BLaER1 treated with 17β-estradiol and CSF1 and Interleukin-3, amounts not matched to agents 10 nM and 100 nM (cell line): ENCODE measurements around the gene PCDHGA6.
"Not testable (repeated sequence)": the region's sequence is repeated elsewhere in the genome, so short reads cannot be mapped to it uniquely, and the experiment has no call there.

Experiments used
- H3K27ac ChIP-seq, 11 experiments: shearing (Covaris generic); formaldehyde crosslinking; 2 replicates each; pipeline ENCODE4 v1.8.1; 2022
- H3K27me3 ChIP-seq, 11 experiments: shearing (Covaris generic); formaldehyde crosslinking; 2 replicates each; pipeline ENCODE4 v1.8.1; 2022
- H3K36me3 ChIP-seq, 11 experiments: shearing (Covaris generic); formaldehyde crosslinking; 2 replicates each; pipeline ENCODE4 v1.8.1; 2022
- H3K4me1 ChIP-seq, 10 experiments: shearing (Covaris generic); formaldehyde crosslinking; 2 replicates each; pipeline ENCODE4 v1.8.1; 2022
- H3K4me2 ChIP-seq, 11 experiments: shearing (Covaris generic); formaldehyde crosslinking; 2 replicates each; pipeline ENCODE4 v1.8.1; 2022
- H3K4me3 ChIP-seq, 10 experiments: shearing (Covaris generic); formaldehyde crosslinking; 2 replicates each; pipeline ENCODE4 v1.8.1; 2022
- H3K9ac ChIP-seq, 11 experiments: shearing (Covaris generic); formaldehyde crosslinking; 2 replicates each; pipeline ENCODE4 v1.8.1; 2022
- H3K9me3 ChIP-seq, 11 experiments: shearing (Covaris generic); formaldehyde crosslinking; replicated peaks in 1 of 11; 2 replicates each; pipeline ENCODE4 v1.8.1; 2022
- H4K20me1 ChIP-seq, 11 experiments: shearing (Covaris generic); formaldehyde crosslinking; 2 replicates each; pipeline ENCODE4 v1.8.1; 2022
- Cebpa-rat ChIP-seq, 11 experiments: shearing (Covaris generic); IDR thresholded peaks; 2 replicates each; pipeline ENCODE4 v1.8.1; 2022

Gene PCDHGA6

DNA sequence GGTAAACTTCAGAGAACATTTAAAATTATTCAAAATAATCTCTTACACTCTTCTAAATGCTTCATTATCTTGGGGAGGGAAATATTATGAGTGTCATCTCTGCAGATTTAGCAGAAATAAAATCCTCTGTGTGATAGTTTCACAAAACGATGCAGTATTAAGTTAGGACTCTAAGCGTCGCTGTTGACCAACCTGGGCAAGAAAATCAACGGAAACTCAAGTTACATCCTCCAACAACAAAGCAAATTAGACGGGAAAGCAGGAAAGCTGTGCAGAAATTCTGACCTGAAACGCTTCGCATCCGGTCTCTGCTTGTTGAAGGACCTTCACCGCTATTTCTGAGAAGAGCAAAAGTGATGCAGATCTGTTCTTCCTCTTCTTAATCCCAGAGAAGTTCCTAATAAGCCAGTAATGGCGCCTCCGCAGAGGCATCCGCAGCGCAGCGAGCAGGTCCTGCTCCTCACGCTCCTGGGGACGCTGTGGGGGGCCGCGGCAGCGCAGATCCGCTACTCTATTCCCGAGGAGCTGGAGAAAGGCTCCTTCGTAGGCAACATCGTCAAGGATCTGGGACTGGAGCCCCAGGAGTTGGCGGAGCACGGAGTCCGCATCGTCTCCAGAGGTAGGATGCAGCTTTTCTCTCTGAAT is at the start of gene PCDHGA6:
TSS of gene PCDHGA6 (plus strand) at position 219 of the 645 bp plus-strand sequence. CDS start at position 412, 193 bp downstream.
- Histone ChIP-seq H3K27me3 (peaks cover 0 to 6% (median 0%) of the 10 kb centered on the region in 11 experiments; a peak in 2 of 22 replicates), H3K4me3 (peak within 1 kb of the TSS in 1 of 10 experiments; percentile 11; a peak in 2 of 20 replicates), H3K9me3 (peaks cover 77 to 90% (median 85%) of the 10 kb centered on the region in 11 experiments), H3K9ac (no peak within 1 kb of the TSS), H3K27ac (no peak within 1 kb of the TSS), H4K20me1 (no peaks in the 10 kb centered on the region), H3K4me1 (no peaks in the 10 kb centered on the region), H3K36me3 (peaks cover 0 to 9% (median 0%) of the 10 kb centered on the region in 11 experiments; a peak in 4 of 22 replicates), H3K4me2 (no peak within 1 kb of the TSS)
- no peak for TF ChIP-seq Cebpa-rat (IDR thresholded peaks at IDR 0.05)

DNA sequence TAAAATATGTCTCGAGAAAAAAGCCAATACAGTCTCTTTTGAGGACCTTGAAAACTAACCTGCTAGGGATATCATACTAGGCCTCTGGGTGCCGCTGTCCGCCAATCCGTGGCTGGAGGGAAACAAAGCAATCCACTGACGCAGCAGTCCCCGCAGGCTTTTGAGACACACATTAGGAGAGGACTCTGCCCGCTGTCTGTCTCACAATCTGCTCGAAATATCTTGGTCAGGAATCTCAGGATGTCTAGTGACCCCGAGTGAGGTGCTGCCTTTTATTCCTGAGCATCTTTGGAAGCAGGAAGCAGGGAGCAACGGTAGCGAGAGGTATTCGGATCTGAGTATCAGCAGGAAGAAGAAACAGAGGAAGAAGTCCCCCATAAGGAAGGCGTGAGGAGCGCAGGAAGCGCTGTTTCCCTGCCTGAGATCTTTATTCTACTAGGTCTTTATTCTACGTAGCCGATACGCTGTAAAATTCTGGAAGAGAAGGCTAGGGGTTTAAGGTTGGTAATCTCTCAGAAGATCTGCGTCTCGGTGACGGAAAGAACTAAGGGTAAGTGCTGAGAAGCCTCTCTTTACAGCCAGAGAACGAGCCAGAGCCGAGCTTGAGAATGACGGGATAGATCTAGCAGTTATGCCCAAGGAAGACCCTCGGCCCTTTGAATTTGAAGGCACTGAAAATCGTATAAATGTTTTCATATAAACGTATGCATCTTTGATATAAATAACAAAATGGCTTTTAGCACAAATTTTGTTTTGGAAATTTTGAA is 47.4 kb upstream of the PCDHGA6 start:
- peak overlapping the region; percentile 74 to 87 (median 82) for H3K9ac ChIP-seq
- peaks cover 8 to 22% (median 16%) of the 10 kb centered on the region in 11 experiments; a peak in 16 of 22 replicates for H3K36me3 ChIP-seq
- TF ChIP-seq Cebpa-rat (IDR thresholded peaks at IDR 0.05), result no peak
- H3K4me3 ChIP-seq, result peak overlapping the region; percentile 53 to 66 (median 60)
- H3K4me1 ChIP-seq, result peaks cover 0 to 9% (median 5%) of the 10 kb centered on the region in 10 experiments; a peak in 7 of 20 replicates
- H4K20me1 ChIP-seq, result no peaks in the 10 kb centered on the region
- peaks cover 88 to 98% (median 94%) of the 10 kb centered on the region in 11 experiments for H3K9me3 ChIP-seq
- no peaks in the 10 kb centered on the region for H3K27me3 ChIP-seq
- H3K4me2 ChIP-seq, result peak overlapping the region; percentile 52 to 79 (median 60)
- H3K27ac ChIP-seq, result peak overlapping the region; percentile 55 to 87 (median 80); a peak in 21 of 22 replicates

DNA sequence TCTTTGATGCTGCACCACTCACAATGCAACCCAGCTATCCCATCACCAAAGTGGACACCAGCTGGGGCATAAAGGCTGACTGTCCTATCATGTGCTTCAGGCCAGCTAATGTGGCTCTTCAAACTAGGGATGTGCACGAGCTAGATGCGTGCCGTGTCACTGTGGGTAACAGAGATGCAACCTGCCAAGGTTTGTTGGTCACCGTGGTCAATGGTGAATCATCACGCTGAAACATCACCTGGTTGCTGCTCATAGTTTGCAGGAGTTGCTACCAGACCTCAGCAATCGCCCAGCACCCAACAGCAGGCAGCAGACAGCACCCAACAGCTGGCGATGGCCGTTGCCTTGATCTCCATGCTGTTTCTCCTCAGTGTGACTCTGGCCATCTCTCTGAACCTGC is 45.5 kb upstream of the PCDHGA6 start:
- Histone ChIP-seq H3K9me3 (peaks cover 89 to 98% (median 94%) of the 10 kb centered on the region in 11 experiments), H3K27ac (no peak overlapping the region)
- no peak for TF ChIP-seq Cebpa-rat (IDR thresholded peaks at IDR 0.05)

DNA sequence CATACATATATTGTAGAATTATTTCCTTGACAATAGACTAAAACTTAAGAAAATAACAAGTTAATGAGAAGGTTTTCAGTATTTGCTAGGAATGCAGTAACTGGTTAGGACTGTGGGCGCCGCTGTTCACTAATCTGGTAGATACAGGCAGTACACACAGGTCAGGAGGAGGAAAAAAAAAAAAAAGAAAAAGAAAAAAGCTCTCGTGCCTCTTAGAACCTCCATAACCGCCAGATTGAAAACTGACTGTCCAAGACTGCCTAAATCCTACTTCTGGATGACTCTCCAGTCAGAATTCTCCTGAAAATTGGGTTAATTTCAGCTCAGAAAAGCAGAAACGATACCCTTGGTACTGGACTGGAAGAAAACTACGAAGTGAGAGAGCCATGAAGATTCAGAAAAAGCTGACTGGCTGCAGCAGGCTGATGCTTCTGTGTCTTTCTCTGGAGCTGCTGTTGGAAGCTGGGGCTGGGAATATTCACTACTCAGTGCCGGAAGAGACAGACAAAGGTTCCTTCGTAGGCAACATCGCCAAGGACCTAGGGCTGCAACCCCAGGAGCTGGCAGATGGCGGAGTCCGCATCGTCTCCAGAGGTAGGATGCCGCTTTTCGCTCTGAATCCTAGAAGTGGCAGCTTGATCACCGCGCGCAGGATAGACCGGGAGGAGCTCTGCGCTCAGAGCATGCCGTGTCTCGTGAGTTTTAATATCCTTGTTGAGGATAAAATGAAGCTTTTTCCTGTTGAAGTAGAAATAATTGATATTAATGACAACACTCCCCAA is 43.2 kb upstream of the PCDHGA6 start, which contains the start of gene PCDHGA1:
TSS of gene PCDHGA1 (plus strand) at position 216 of the 782 bp plus-strand sequence.
- TF ChIP-seq Cebpa-rat (IDR thresholded peaks at IDR 0.05), result no peak
- H3K4me3 ChIP-seq, result no peak within 1 kb of the TSS

More for the DNA sequence above, 45.5 kb upstream of the PCDHGA6 start:
- no peak overlapping the region for H3K9ac ChIP-seq
- no peak overlapping the region for H3K4me3 ChIP-seq
- peaks cover 0 to 9% (median 4%) of the 10 kb centered on the region in 10 experiments; a peak in 7 of 20 replicates for H3K4me1 ChIP-seq
- peaks cover 8 to 31% (median 18%) of the 10 kb centered on the region in 11 experiments; a peak in 15 of 22 replicates for H3K36me3 ChIP-seq
- H3K27me3 ChIP-seq, result no peaks in the 10 kb centered on the region
- H3K4me2 ChIP-seq, result no peak overlapping the region
- H4K20me1 ChIP-seq, result no peaks in the 10 kb centered on the region

DNA sequence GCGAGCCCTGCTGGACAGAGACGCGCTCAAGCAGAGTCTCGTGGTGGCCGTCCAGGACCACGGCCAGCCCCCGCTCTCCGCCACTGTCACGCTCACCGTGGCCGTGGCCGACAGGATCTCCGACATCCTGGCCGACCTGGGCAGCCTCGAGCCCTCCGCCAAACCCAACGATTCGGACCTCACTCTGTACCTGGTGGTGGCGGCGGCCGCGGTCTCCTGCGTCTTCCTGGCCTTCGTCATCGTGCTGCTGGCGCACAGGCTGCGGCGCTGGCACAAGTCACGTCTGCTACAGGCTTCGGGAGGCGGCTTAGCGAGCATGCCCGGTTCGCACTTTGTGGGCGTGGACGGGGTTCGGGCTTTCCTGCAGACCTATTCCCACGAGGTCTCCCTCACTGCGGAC is 41.1 kb upstream of the PCDHGA6 start:
- not testable (repeated sequence) for H3K4me1 ChIP-seq, H3K27me3 ChIP-seq, H4K20me1 ChIP-seq, H3K4me3 ChIP-seq, H3K27ac ChIP-seq, H3K9ac ChIP-seq, H3K4me2 ChIP-seq
- H3K36me3 ChIP-seq, result peaks cover 8 to 29% (median 18%) of the 10 kb centered on the region in 11 experiments; a peak in 15 of 22 replicates
- H3K9me3 ChIP-seq, result peaks cover 82 to 100% (median 93%) of the 10 kb centered on the region in 11 experiments

More for the DNA sequence above, 43.2 kb upstream of the PCDHGA6 start, which contains the start of gene PCDHGA1:
- Histone ChIP-seq H3K4me2 (no peak within 1 kb of the TSS), H3K9ac (no peak within 1 kb of the TSS), H3K27me3 (no peaks in the 10 kb centered on the region), H3K9me3 (peaks cover 85 to 97% (median 90%) of the 10 kb centered on the region in 11 experiments), H4K20me1 (no peaks in the 10 kb centered on the region), H3K27ac (no peak within 1 kb of the TSS), H3K4me1 (peaks cover 0 to 9% (median 4%) of the 10 kb centered on the region in 10 experiments; a peak in 7 of 20 replicates), H3K36me3 (peaks cover 8 to 31% (median 18%) of the 10 kb centered on the region in 11 experiments; a peak in 15 of 22 replicates)

DNA sequence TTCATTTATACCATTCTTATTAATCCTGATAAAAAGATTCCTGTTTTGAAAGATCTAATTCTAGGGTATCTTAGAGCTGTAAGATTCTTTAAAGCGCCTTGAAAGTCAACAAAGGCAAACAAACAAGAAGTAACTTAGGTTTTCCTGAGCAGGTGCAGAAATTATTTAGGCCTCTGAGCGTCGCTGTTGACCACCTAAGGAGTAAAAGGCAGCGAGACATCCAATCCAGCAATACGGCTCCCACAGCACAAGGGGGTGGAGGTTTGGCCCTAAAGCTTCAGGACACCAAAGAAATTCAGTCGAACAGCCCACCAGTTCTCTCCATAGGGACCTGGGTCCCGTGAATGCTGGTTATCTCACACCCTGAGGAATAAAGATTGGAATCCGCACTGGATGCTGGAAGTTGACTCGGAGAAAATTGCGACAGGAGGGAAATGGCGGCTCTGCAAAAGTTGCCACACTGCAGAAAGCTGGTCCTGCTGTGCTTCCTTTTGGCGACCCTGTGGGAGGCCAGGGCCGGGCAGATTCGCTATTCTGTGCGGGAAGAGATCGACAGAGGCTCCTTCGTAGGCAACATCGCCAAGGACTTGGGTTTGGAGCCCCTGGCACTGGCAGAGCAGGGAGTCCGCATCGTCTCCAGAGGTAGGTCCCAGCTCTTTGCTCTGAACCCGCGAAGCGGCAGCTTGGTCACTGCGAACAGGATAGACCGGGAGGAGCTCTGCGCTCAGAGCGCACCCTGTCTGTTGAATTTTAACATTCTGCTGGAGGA is 35.0 kb upstream of the PCDHGA6 start, which contains the start of gene PCDHGA2:
TSS of gene PCDHGA2 (plus strand) at position 223 of the 769 bp plus-strand sequence.
- peak within 1 kb of the TSS in 1 of 10 experiments; percentile 29; a peak in 5 of 20 replicates for H3K4me3 ChIP-seq
- no peaks in the 10 kb centered on the region for H4K20me1 ChIP-seq
- H3K9ac ChIP-seq, result no peak within 1 kb of the TSS
- H3K4me2 ChIP-seq, result no peak within 1 kb of the TSS
- peaks cover 81 to 100% (median 93%) of the 10 kb centered on the region in 11 experiments for H3K9me3 ChIP-seq
- peaks cover 0 to 10% (median 0%) of the 10 kb centered on the region in 11 experiments; a peak in 4 of 22 replicates for H3K36me3 ChIP-seq
- H3K4me1 ChIP-seq, result no peaks in the 10 kb centered on the region
- no peak for TF ChIP-seq Cebpa-rat (IDR thresholded peaks at IDR 0.05)
- no peak within 1 kb of the TSS for H3K27ac ChIP-seq
- no peaks in the 10 kb centered on the region for H3K27me3 ChIP-seq

DNA sequence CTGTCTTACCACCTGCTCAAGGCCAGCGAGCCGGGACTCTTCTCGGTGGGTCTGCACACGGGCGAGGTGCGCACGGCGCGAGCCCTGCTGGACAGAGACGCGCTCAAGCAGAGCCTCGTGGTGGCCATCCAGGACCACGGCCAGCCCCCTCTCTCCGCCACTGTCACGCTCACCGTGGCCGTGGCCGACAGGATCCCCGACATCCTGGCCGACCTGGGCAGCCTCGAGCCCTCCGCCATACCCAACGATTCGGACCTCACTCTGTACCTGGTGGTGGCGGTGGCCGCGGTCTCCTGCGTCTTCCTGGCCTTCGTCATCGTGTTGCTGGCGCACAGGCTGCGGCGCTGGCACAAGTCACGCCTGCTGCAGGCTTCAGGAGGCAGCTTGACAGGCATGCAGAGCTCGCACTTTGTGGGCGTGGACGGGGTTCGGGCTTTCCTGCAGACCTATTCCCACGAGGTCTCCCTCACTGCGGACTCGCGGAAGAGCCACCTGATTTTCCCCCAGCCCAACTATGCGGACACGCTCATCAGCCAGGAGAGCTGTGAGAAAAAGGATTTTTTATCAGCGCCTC is 32.8 kb upstream of the PCDHGA6 start:
- not testable (repeated sequence) for H3K9ac ChIP-seq, H4K20me1 ChIP-seq, H3K4me3 ChIP-seq, H3K4me1 ChIP-seq, H3K27me3 ChIP-seq, H3K27ac ChIP-seq, H3K4me2 ChIP-seq
- peaks cover 96 to 100% (median 99%) of the 10 kb centered on the region in 11 experiments for H3K9me3 ChIP-seq
- H3K36me3 ChIP-seq, result peaks cover 0 to 14% (median 0%) of the 10 kb centered on the region in 11 experiments; a peak in 5 of 22 replicates

DNA sequence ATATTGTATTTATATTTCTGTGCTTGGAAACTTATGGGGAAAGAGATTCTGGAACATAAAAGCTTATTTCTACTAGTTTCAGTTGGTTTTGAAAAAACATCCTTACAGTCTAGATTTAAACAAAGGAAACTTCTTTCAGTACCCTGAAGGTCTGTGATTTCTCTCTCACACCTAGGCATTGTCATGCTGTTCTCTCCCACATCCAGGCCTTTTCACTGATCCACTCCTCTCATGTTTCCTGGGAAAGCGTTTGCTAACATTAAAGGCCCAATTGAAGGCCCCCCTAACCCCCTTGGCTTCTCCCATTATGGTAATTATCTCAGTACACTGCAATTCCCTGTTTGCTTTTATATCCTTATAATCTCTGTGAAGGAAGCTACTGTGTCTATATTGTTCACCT is 30.9 kb upstream of the PCDHGA6 start:
- Histone ChIP-seq H3K27me3 (no peaks in the 10 kb centered on the region), H3K4me1 (no peaks in the 10 kb centered on the region)
- no peak for TF ChIP-seq Cebpa-rat (IDR thresholded peaks at IDR 0.05)

More for the DNA sequence above, 30.9 kb upstream of the PCDHGA6 start:
- Histone ChIP-seq H3K27ac (no peak overlapping the region), H3K4me2 (no peak overlapping the region), H3K9me3 (peaks cover 94 to 100% (median 98%) of the 10 kb centered on the region in 11 experiments), H4K20me1 (no peaks in the 10 kb centered on the region), H3K36me3 (peaks cover 0 to 14% (median 0%) of the 10 kb centered on the region in 11 experiments; a peak in 5 of 22 replicates), H3K9ac (no peak overlapping the region), H3K4me3 (no peak overlapping the region)
